Testis (tissue), 2 donors: ENCODE results near the gene OTUD6A.

Source experiments
- POLR2A ChIP-seq: fragments of 450-650 bp; IDR thresholded peaks from one replicate; pipeline ENCODE4 v1.6.1; 2017; ENCODE audit warnings: antibody characterized with exemption, mild to moderate bottlenecking, moderate library complexity
- TF ChIP-seq, protein P1 (sequence below), 3 experiments: fragments of 450-650 bp in 2 of 3; fragments of 200-600 bp in 1 of 3; sonication (generic) in 1 of 3; IDR thresholded peaks; one replicate each; pipeline ENCODE4 v1.5.1; 2016 to 2019; ENCODE audit warnings: antibody characterized with exemption in 3 of 3, mild to moderate bottlenecking in 2 of 3, moderate library complexity in 1 of 3

DNA sequence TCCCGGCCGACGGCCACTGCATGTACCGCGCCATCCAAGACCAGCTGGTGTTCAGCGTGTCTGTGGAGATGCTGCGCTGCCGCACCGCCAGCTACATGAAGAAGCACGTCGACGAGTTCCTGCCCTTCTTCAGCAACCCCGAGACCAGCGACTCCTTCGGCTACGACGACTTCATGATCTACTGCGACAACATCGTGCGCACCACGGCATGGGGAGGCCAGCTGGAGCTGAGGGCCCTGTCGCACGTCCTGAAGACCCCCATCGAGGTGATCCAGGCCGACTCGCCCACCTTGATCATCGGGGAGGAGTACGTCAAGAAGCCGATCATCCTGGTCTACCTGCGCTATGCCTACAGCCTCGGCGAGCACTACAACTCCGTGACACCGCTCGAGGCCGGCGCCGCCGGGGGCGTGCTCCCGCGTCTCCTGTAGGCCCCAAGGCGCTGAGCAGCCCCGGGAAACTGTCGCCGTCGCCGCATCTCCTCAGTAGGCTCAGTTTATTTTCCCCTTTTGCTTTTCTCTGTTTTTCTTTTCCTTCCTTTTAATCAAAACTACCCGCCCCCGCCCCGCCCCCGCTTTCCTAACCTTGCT, 799 bp downstream of the OTUD6A start:
- TF ChIP-seq, protein P1, sequence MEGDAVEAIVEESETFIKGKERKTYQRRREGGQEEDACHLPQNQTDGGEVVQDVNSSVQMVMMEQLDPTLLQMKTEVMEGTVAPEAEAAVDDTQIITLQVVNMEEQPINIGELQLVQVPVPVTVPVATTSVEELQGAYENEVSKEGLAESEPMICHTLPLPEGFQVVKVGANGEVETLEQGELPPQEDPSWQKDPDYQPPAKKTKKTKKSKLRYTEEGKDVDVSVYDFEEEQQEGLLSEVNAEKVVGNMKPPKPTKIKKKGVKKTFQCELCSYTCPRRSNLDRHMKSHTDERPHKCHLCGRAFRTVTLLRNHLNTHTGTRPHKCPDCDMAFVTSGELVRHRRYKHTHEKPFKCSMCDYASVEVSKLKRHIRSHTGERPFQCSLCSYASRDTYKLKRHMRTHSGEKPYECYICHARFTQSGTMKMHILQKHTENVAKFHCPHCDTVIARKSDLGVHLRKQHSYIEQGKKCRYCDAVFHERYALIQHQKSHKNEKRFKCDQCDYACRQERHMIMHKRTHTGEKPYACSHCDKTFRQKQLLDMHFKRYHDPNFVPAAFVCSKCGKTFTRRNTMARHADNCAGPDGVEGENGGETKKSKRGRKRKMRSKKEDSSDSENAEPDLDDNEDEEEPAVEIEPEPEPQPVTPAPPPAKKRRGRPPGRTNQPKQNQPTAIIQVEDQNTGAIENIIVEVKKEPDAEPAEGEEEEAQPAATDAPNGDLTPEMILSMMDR (IDR thresholded peaks at IDR 0.05) = no peak
- TF ChIP-seq POLR2A = no peak
